Hepatocyte (in vitro differentiated cells): ENCODE measurements around the gene TRRAP. TPM values are rescaled to one million over a fixed set of nuclear protein-coding genes. Genes with fewer than 3 reads are reported as not detected.

ENCODE experiments used
- DNase-seq: peaks from one replicate; pipeline ENCODE4 v3.0.0-alpha.2; 2016; ENCODE audit warnings: low spot score
- H2AFZ ChIP-seq: fragments of 200-600 bp; sonication (generic); 2 replicates; pipeline ENCODE4 v1.6.0; 2016; ENCODE audit warnings: antibody characterized with exemption, mild to moderate bottlenecking
- H3K27ac ChIP-seq: fragments of 200-600 bp; sonication (generic); 2 replicates; pipeline ENCODE4 v1.5.1; 2016; ENCODE audit warnings: mild to moderate bottlenecking
- H3K27me3 ChIP-seq: fragments of 200-600 bp; sonication (generic); 2 replicates; pipeline ENCODE4 v1.6.1; 2016
- H3K36me3 ChIP-seq: fragments of 200-600 bp; sonication (generic); replicated peaks from 2 replicates; pipeline ENCODE4 v1.5.1; 2016; ENCODE audit warnings: low read depth; ENCODE audit not compliant: insufficient read depth
- H3K4me1 ChIP-seq: fragments of 200-600 bp; sonication (generic); 2 replicates; pipeline ENCODE4 v1.5.1; 2016; ENCODE audit warnings: mild to moderate bottlenecking, moderate library complexity; ENCODE audit not compliant: insufficient read depth
- H3K4me2 ChIP-seq: fragments of 200-600 bp; sonication (generic); 2 replicates; pipeline ENCODE4 v1.6.0; 2016
- H3K4me3 ChIP-seq: fragments of 200-600 bp; sonication (generic); 2 replicates; pipeline ENCODE4 v1.5.1; 2016; ENCODE audit warnings: mild to moderate bottlenecking
- H3K79me2 ChIP-seq: fragments of 200-600 bp; sonication (generic); 2 replicates; pipeline ENCODE4 v1.6.0; 2017; ENCODE audit warnings: mild to moderate bottlenecking
- H3K9me2 ChIP-seq: fragments of 200-600 bp; sonication (generic); replicated peaks from 2 replicates; pipeline ENCODE4 v1.6.0; 2017; ENCODE audit warnings: mild to moderate bottlenecking; ENCODE audit not compliant: insufficient read depth
- H3K9me3 ChIP-seq: fragments of 200-600 bp; sonication (generic); 2 replicates; pipeline ENCODE4 v1.5.1; 2016; ENCODE audit warnings: low read depth, mild to moderate bottlenecking
- H4K20me1 ChIP-seq: fragments of 200-600 bp; sonication (generic); 2 replicates; pipeline ENCODE4 v1.6.0; 2016; ENCODE audit warnings: mild to moderate bottlenecking; ENCODE audit not compliant: insufficient read depth, poor library complexity, severe bottlenecking
- EZH2 ChIP-seq: fragments of 200-600 bp; sonication (generic); IDR thresholded peaks from 2 replicates; pipeline ENCODE4 v1.6.1; 2016; ENCODE audit warnings: antibody characterized with exemption, mild to moderate bottlenecking, borderline replicate concordance
- EZH2phosphoT487 ChIP-seq: fragments of 200-600 bp; sonication (generic); IDR thresholded peaks from one replicate; pipeline ENCODE4 v1.6.1; 2018; ENCODE audit warnings: antibody characterized with exemption, mild to moderate bottlenecking, low read depth, moderate library complexity; ENCODE audit not compliant: unreplicated experiment, severe bottlenecking
- WGBS: methylation state at CpG from one replicate; pipeline ENCODE4 v1.1.6; 2016; ENCODE audit warnings: low lambda C conversion rate; ENCODE audit errors: missing lambda C conversion rate; 5-methylcytosine and 5-hydroxymethylcytosine counted together
- polyA plus RNA-seq: library from polyadenylated mRNA; unstranded; fragments of >200 nt; fragmentation: Nextera tagmentation; extraction: Ambion mirVana; gene quantifications from 2 replicates; pipeline ENCODE4 v1.2.1, GENCODE V29; 2016
- total RNA-seq: library from RNA; depleted of rRNA; stranded (reverse); fragments of >200 nt; gene quantifications from 2 replicates; pipeline ENCODE4 v1.2.3, GENCODE V29; 2014
- TF ChIP-seq, protein P1 (sequence below): fragments of 200-600 bp; sonication (generic); IDR thresholded peaks from 2 replicates; pipeline ENCODE4 v1.5.1; 2016; ENCODE audit warnings: antibody characterized with exemption, mild to moderate bottlenecking; ENCODE audit not compliant: poor library complexity

The TRRAP gene
- total and polyA plus RNA-seq, 2 experiments from 2014 or later: 6.1 to 25.1 TPM

DNA sequence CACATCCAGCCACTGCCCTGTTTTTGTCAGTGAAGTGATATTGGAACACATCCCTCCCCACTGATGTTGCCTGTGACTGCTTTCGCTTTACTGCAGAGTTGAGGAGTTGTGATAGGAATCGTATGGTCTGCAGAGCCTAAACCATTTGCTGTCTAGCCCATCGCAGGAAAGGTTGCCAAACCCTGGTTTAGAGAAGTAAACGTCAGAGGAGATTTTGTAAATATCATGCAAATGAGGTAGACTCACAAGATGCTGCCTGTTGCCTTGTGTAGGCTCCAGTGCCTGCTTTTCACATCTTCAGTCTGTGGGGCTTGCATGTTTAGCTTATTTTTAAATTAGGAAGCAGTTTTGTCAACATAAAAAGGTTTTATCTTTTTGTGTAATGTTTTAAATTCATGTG, 107.1 kb downstream of the TRRAP start:
- H3K9me2 ChIP-seq: no peaks in the 10 kb centered on the region
- H3K36me3 ChIP-seq: peaks cover 4% of the 10 kb centered on the region
- WGBS: 98% methylated on average over 4 of the region's 4 CpGs
- H3K4me1 ChIP-seq: no peaks in the 10 kb centered on the region
- no peak overlapping the region for H3K4me3 ChIP-seq
- H4K20me1 ChIP-seq: no peaks in the 10 kb centered on the region
- no peak overlapping the region for H2AFZ ChIP-seq
- TF ChIP-seq EZH2phosphoT487 (no peak), EZH2 (no peak)
- TF ChIP-seq, protein P1, sequence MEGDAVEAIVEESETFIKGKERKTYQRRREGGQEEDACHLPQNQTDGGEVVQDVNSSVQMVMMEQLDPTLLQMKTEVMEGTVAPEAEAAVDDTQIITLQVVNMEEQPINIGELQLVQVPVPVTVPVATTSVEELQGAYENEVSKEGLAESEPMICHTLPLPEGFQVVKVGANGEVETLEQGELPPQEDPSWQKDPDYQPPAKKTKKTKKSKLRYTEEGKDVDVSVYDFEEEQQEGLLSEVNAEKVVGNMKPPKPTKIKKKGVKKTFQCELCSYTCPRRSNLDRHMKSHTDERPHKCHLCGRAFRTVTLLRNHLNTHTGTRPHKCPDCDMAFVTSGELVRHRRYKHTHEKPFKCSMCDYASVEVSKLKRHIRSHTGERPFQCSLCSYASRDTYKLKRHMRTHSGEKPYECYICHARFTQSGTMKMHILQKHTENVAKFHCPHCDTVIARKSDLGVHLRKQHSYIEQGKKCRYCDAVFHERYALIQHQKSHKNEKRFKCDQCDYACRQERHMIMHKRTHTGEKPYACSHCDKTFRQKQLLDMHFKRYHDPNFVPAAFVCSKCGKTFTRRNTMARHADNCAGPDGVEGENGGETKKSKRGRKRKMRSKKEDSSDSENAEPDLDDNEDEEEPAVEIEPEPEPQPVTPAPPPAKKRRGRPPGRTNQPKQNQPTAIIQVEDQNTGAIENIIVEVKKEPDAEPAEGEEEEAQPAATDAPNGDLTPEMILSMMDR: no peak
- no peak overlapping the region for H3K27ac ChIP-seq
- H3K9me3 ChIP-seq: no peaks in the 10 kb centered on the region
- no peaks in the 10 kb centered on the region for H3K27me3 ChIP-seq
- H3K79me2 ChIP-seq: no peaks in the 10 kb centered on the region
- no peak overlapping the region for H3K4me2 ChIP-seq
- no peak for DNase-seq

DNA sequence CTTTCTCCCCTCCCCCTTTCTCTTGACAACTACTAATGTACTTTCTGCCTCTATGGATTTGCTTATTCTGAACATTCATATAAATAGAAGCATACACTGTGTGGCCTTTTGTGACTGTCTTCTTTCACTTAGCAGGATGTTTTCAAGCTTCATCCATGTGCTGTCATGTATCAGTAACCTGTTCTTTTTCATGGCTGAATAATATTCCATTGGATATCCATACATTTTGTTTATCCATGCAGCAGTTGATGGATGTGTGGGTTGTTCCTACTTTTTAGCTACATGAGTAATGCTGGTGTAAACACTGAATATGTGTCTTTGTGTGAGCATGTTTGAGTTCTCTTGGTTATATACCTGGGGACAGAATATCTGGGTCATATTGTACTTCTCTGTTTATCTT, 107.6 kb downstream of the TRRAP start:
- DNase-seq: no peak
- Histone ChIP-seq H3K4me3 (no peak overlapping the region), H2AFZ (no peak overlapping the region), H3K9me3 (no peaks in the 10 kb centered on the region), H3K4me2 (no peak overlapping the region), H3K79me2 (no peaks in the 10 kb centered on the region), H3K9me2 (no peaks in the 10 kb centered on the region), H3K27ac (no peak overlapping the region), H3K27me3 (no peaks in the 10 kb centered on the region), H3K4me1 (no peaks in the 10 kb centered on the region), H4K20me1 (no peaks in the 10 kb centered on the region), H3K36me3 (peaks cover 4% of the 10 kb centered on the region)
- no peak for TF ChIP-seq EZH2phosphoT487

DNA sequence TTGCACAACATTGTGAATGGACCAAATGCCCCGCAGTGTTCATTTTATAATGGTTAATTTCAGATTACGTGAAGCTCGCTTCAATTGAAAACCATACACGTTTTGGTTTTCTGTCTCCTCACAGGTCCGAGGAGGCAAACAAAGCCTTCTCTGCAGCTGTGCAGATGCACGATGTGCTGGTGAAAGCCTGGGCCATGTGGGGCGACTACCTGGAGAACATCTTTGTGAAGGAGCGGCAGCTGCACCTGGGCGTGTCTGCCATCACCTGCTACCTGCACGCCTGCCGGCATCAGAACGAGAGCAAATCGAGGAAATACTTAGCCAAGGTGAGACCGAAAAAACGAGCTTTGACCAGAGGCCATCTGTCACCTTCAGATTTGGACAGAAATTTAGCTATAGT, 110.3 kb downstream of the TRRAP start:
- Histone ChIP-seq H2AFZ (no peak overlapping the region), H3K27ac (no peak overlapping the region), H3K4me2 (no peak overlapping the region), H3K9me2 (no peaks in the 10 kb centered on the region), H4K20me1 (no peaks in the 10 kb centered on the region), H3K4me3 (no peak overlapping the region), H3K27me3 (no peaks in the 10 kb centered on the region), H3K36me3 (peaks cover 6% of the 10 kb centered on the region), H3K9me3 (no peaks in the 10 kb centered on the region), H3K4me1 (no peaks in the 10 kb centered on the region), H3K79me2 (no peaks in the 10 kb centered on the region)
- no peak for TF ChIP-seq EZH2
- TF ChIP-seq, protein P1: no peak
- TF ChIP-seq EZH2phosphoT487: no peak
- WGBS: 95% methylated on average over 15 of the region's 15 CpGs
- DNase-seq: no peak

DNA sequence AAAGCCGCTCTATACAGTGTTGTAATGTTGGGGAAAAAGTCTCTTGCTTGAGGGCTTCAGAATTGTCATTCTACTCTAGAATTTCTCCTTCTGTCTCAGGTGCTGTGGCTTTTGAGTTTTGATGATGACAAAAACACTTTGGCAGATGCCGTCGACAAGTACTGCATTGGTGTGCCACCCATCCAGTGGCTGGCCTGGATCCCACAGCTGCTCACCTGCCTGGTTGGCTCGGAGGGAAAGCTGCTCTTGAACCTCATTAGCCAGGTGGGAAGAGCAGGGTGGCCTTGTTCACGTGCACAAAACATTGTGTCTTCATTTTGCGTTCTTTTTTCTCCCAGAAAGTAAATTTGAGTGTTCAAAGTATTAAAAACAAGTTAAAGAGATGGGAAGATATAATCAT, 112.0 kb downstream of the TRRAP start:
- Histone ChIP-seq H3K9me3 (no peaks in the 10 kb centered on the region), H2AFZ (no peak overlapping the region), H3K9me2 (no peaks in the 10 kb centered on the region), H3K4me3 (no peak overlapping the region), H3K36me3 (peaks cover 6% of the 10 kb centered on the region), H3K4me1 (no peaks in the 10 kb centered on the region), H3K79me2 (no peaks in the 10 kb centered on the region), H3K27me3 (no peaks in the 10 kb centered on the region), H4K20me1 (no peaks in the 10 kb centered on the region), H3K27ac (no peak overlapping the region), H3K4me2 (no peak overlapping the region)
- DNase-seq: no peak
- WGBS: 98% methylated on average over 6 of the region's 6 CpGs
- TF ChIP-seq EZH2: no peak
- no peak for TF ChIP-seq EZH2phosphoT487
- TF ChIP-seq, protein P1: no peak
